Testis (tissue), 2 donors: ENCODE results near the gene IREB2.

Source experiments
- POLR2A ChIP-seq: fragments of 450-650 bp; IDR thresholded peaks from one replicate; pipeline ENCODE4 v1.6.1; 2017; ENCODE audit warnings: antibody characterized with exemption, mild to moderate bottlenecking, moderate library complexity
- TF ChIP-seq, protein P1 (sequence below), 3 experiments: fragments of 450-650 bp in 2 of 3; fragments of 200-600 bp in 1 of 3; sonication (generic) in 1 of 3; IDR thresholded peaks; one replicate each; pipeline ENCODE4 v1.5.1; 2016 to 2019; ENCODE audit warnings: antibody characterized with exemption in 3 of 3, mild to moderate bottlenecking in 2 of 3, moderate library complexity in 1 of 3

DNA sequence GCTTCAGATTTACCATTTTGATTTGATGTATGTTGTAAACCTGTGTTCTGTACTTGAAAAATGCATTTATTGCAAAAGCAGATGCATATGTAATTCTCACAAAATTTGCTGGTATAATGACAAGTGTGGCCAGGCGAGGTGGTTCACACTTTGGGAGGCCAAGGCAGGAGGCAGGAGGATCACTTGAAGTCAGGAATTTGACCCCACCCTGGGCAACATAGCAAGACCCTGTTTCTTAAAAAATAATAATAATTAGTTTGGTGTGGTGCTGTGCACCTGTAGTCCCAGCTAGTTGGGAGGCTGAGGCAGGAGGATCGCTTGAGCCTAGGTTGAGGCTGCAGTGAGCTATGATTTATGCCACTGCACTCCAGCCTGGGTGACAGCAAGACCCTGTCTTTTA lies 64.6 kb downstream of the IREB2 start:
- TF ChIP-seq, protein P1, sequence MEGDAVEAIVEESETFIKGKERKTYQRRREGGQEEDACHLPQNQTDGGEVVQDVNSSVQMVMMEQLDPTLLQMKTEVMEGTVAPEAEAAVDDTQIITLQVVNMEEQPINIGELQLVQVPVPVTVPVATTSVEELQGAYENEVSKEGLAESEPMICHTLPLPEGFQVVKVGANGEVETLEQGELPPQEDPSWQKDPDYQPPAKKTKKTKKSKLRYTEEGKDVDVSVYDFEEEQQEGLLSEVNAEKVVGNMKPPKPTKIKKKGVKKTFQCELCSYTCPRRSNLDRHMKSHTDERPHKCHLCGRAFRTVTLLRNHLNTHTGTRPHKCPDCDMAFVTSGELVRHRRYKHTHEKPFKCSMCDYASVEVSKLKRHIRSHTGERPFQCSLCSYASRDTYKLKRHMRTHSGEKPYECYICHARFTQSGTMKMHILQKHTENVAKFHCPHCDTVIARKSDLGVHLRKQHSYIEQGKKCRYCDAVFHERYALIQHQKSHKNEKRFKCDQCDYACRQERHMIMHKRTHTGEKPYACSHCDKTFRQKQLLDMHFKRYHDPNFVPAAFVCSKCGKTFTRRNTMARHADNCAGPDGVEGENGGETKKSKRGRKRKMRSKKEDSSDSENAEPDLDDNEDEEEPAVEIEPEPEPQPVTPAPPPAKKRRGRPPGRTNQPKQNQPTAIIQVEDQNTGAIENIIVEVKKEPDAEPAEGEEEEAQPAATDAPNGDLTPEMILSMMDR (IDR thresholded peaks at IDR 0.05) = no peak
- TF ChIP-seq POLR2A = no peak
